HUES48 (cell line): ENCODE data around the gene KLF7.

ENCODE experiments used
- H3K27ac ChIP-seq: one replicate; pipeline ENCODE4 v1.7.0; 2013; ENCODE audit warnings: low read depth, low read length, inconsistent platforms
- H3K27me3 ChIP-seq: 2 replicates; pipeline ENCODE4 v1.6.1; 2013; ENCODE audit warnings: mild to moderate bottlenecking, low read length; ENCODE audit not compliant: control insufficient read depth, insufficient read depth
- H3K36me3 ChIP-seq: 2 replicates; pipeline ENCODE4 v1.6.1; 2013; ENCODE audit warnings: low read length; ENCODE audit not compliant: control insufficient read depth, insufficient read depth
- H3K4me1 ChIP-seq: 2 replicates; pipeline ENCODE4 v1.6.1; 2013; ENCODE audit warnings: mild to moderate bottlenecking, low read length; ENCODE audit not compliant: control insufficient read depth, insufficient read depth
- H3K4me3 ChIP-seq: 2 replicates; pipeline ENCODE4 v1.5.1; 2013; ENCODE audit warnings: mild to moderate bottlenecking, low read depth, low read length
- H3K9ac ChIP-seq: 2 replicates; pipeline ENCODE4 v1.6.1; 2013; ENCODE audit warnings: mild to moderate bottlenecking, low read depth, low read length, moderate library complexity
- H3K9me3 ChIP-seq: 2 replicates; pipeline ENCODE4 v1.6.1; 2013; ENCODE audit warnings: low read length; ENCODE audit not compliant: control insufficient read depth, insufficient read depth

KLF7 gene

GRCh38 chr2:207188626-207189419 is 23.1 kb upstream of the KLF7 start:
- Histone ChIP-seq H3K4me1 (peaks cover 14% of the 10 kb centered on the region; the same call in 1 of the 2 replicates), H3K4me3 (no peak overlapping the region), H3K9me3 (no peaks in the 10 kb centered on the region), H3K27ac (no peak overlapping the region), H3K36me3 (no peaks in the 10 kb centered on the region), H3K9ac (no peak overlapping the region), H3K27me3 (no peaks in the 10 kb centered on the region)

- H3K4me1 ChIP-seq: 0 out of 2 replicates have a peak, but pooled peaks cover under 1% of the 10 kb centered on the region
Measured at GRCh38 chr2:207185372-207185771, 19.6 kb upstream of the KLF7 start.

GRCh38 chr2:207184768-207185167 is 19.0 kb upstream of the KLF7 start:
- H3K4me1 ChIP-seq: no peaks in the 10 kb centered on the region
- H3K9ac ChIP-seq: no peak overlapping the region
- H3K27ac ChIP-seq: no peak overlapping the region
- H3K36me3 ChIP-seq: no peaks in the 10 kb centered on the region
- no peak overlapping the region for H3K4me3 ChIP-seq
- no peaks in the 10 kb centered on the region for H3K9me3 ChIP-seq
- H3K27me3 ChIP-seq: no peaks in the 10 kb centered on the region

More at GRCh38 chr2:207185372-207185771, 19.6 kb upstream of the KLF7 start:
- no peaks in the 10 kb centered on the region for H3K36me3 ChIP-seq
- no peak overlapping the region for H3K9ac ChIP-seq
- H3K4me3 ChIP-seq: no peak overlapping the region
- H3K27me3 ChIP-seq: no peaks in the 10 kb centered on the region
- H3K9me3 ChIP-seq: no peaks in the 10 kb centered on the region
- no peak overlapping the region for H3K27ac ChIP-seq

- Histone ChIP-seq H3K4me3 (no peak overlapping the region), H3K9ac (no peak overlapping the region), H3K4me1 (no peaks in the 10 kb centered on the region), H3K27me3 (no peaks in the 10 kb centered on the region), H3K9me3 (no peaks in the 10 kb centered on the region), H3K36me3 (no peaks in the 10 kb centered on the region), H3K27ac (no peak overlapping the region)
Measured at GRCh38 chr2:207184348-207184747, 18.6 kb upstream of the KLF7 start.

- Histone ChIP-seq H3K27ac (no peak overlapping the region), H3K4me3 (no peak overlapping the region), H3K36me3 (no peaks in the 10 kb centered on the region), H3K9me3 (no peaks in the 10 kb centered on the region), H3K9ac (no peak overlapping the region), H3K27me3 (no peaks in the 10 kb centered on the region), H3K4me1 (no peaks in the 10 kb centered on the region)
Measured at GRCh38 chr2:207183506-207183905, 17.8 kb upstream of the KLF7 start.

GRCh38 chr2:207182911-207183310 is 17.2 kb upstream of the KLF7 start:
- Histone ChIP-seq H3K4me3 (no peak overlapping the region), H3K9me3 (no peaks in the 10 kb centered on the region), H3K4me1 (no peaks in the 10 kb centered on the region), H3K27me3 (no peaks in the 10 kb centered on the region), H3K27ac (no peak overlapping the region), H3K9ac (no peak overlapping the region), H3K36me3 (no peaks in the 10 kb centered on the region)

GRCh38 chr2:207181526-207182274 is 16.0 kb upstream of the KLF7 start:
- no peak overlapping the region for H3K27ac ChIP-seq

GRCh38 chr2:207180741-207181140 is 15.0 kb upstream of the KLF7 start:
- H3K9me3 ChIP-seq: no peaks in the 10 kb centered on the region
- no peaks in the 10 kb centered on the region for H3K4me1 ChIP-seq
- no peaks in the 10 kb centered on the region for H3K27me3 ChIP-seq
- H3K36me3 ChIP-seq: no peaks in the 10 kb centered on the region
- H3K4me3 ChIP-seq: no peak overlapping the region
- H3K27ac ChIP-seq: no peak overlapping the region
- no peak overlapping the region for H3K9ac ChIP-seq

More at GRCh38 chr2:207181526-207182274, 16.0 kb upstream of the KLF7 start:
- H3K4me3 ChIP-seq: no peak overlapping the region
- H3K9me3 ChIP-seq: no peaks in the 10 kb centered on the region
- no peak overlapping the region for H3K9ac ChIP-seq
- H3K36me3 ChIP-seq: no peaks in the 10 kb centered on the region
- no peaks in the 10 kb centered on the region for H3K27me3 ChIP-seq
- H3K4me1 ChIP-seq: no peaks in the 10 kb centered on the region

GRCh38 chr2:207176247-207176646 is 10.5 kb upstream of the KLF7 start:
- H3K9me3 ChIP-seq: no peaks in the 10 kb centered on the region
- H3K27me3 ChIP-seq: no peaks in the 10 kb centered on the region
- no peaks in the 10 kb centered on the region for H3K4me1 ChIP-seq
- no peak overlapping the region for H3K4me3 ChIP-seq
- H3K27ac ChIP-seq: no peak overlapping the region
- no peaks in the 10 kb centered on the region for H3K36me3 ChIP-seq
- no peak overlapping the region for H3K9ac ChIP-seq

GRCh38 chr2:207173641-207174040 is 7.9 kb upstream of the KLF7 start:
- no peak overlapping the region for H3K9ac ChIP-seq
- no peak overlapping the region for H3K4me3 ChIP-seq

More at GRCh38 chr2:207173641-207174040, 7.9 kb upstream of the KLF7 start:
- Histone ChIP-seq H3K27ac (no peak overlapping the region), H3K36me3 (no peaks in the 10 kb centered on the region), H3K9me3 (no peaks in the 10 kb centered on the region), H3K27me3 (no peaks in the 10 kb centered on the region), H3K4me1 (0 out of 2 replicates have a peak, but pooled peaks cover 3% of the 10 kb centered on the region)
